MM.1S (cell line): ENCODE measurements around the gene FAM107B.

Source experiments
- DNase-seq: peaks from one replicate; pipeline ENCODE4 v3.0.0-alpha.2; 2015
- H2AFZ ChIP-seq: fragments of 300-600 bp; sonication (generic); 2 replicates; pipeline ENCODE4 v1.6.0; 2016; ENCODE audit warnings: antibody characterized with exemption, low read length
- H3F3A ChIP-seq: fragments of 300-600 bp; sonication (generic); 2 replicates; pipeline ENCODE4 v1.6.1; 2016; ENCODE audit warnings: mild to moderate bottlenecking, antibody characterized with exemption, low read length, moderate library complexity, mixed read lengths; ENCODE audit not compliant: insufficient read depth
- H3K27ac ChIP-seq: fragments of 300-600 bp; sonication (generic); 2 replicates; pipeline ENCODE4 v1.5.1; 2016; ENCODE audit warnings: mild to moderate bottlenecking, low read length
- H3K27me3 ChIP-seq: fragments of 300-600 bp; sonication (generic); replicated peaks from 2 replicates; pipeline ENCODE4 v1.6.0; 2016; ENCODE audit warnings: low read length; ENCODE audit not compliant: insufficient read depth
- H3K36me3 ChIP-seq: fragments of 300-600 bp; sonication (generic); replicated peaks from 2 replicates; pipeline ENCODE4 v1.6.1; 2016; ENCODE audit warnings: mild to moderate bottlenecking, low read length, mixed read lengths; ENCODE audit not compliant: insufficient read depth
- H3K4me1 ChIP-seq: fragments of 300-600 bp; sonication (generic); 2 replicates; pipeline ENCODE4 v1.6.1; 2016; ENCODE audit warnings: low read length, mixed read lengths
- H3K4me2 ChIP-seq: fragments of 300-600 bp; sonication (generic); 2 replicates; pipeline ENCODE4 v1.6.0; 2016; ENCODE audit warnings: low read depth, low read length
- H3K4me3 ChIP-seq: fragments of 300-600 bp; sonication (generic); 2 replicates; pipeline ENCODE4 v1.5.1; 2016; ENCODE audit warnings: low read length, mixed read lengths
- H3K79me2 ChIP-seq: fragments of 300-600 bp; sonication (generic); 2 replicates; pipeline ENCODE4 v1.6.1; 2016; ENCODE audit warnings: mixed run types, low read length, mixed read lengths
- H3K9ac ChIP-seq: fragments of 300-600 bp; sonication (generic); 2 replicates; pipeline ENCODE4 v1.6.1; 2016; ENCODE audit warnings: low read length, mixed read lengths
- H3K9me2 ChIP-seq: fragments of 300-600 bp; sonication (generic); replicated peaks from 2 replicates; pipeline ENCODE4 v1.6.1; 2016; ENCODE audit warnings: mild to moderate bottlenecking, low read length, mixed read lengths; ENCODE audit not compliant: insufficient read depth
- H3K9me3 ChIP-seq: fragments of 300-600 bp; sonication (generic); replicated peaks from 2 replicates; pipeline ENCODE4 v1.6.1; 2016; ENCODE audit warnings: mild to moderate bottlenecking, low read length, mixed read lengths; ENCODE audit not compliant: insufficient read depth
- H4K20me1 ChIP-seq: fragments of 300-600 bp; sonication (generic); 2 replicates; pipeline ENCODE4 v1.6.1; 2016; ENCODE audit warnings: mild to moderate bottlenecking, low read length, moderate library complexity, mixed read lengths; ENCODE audit not compliant: insufficient read depth
- EZH2 ChIP-seq: fragments of 300-600 bp; sonication (generic); optimal IDR thresholded peaks from 2 replicates; pipeline ENCODE3; 2017; ENCODE audit warnings: low read depth, mild to moderate bottlenecking, antibody characterized with exemption, low read length, mixed read lengths
- EZH2phosphoT487 ChIP-seq: fragments of 300-600 bp; sonication (generic); IDR thresholded peaks from 2 replicates; pipeline ENCODE4 v1.6.1; 2018; ENCODE audit warnings: antibody characterized with exemption, low read length
- TF ChIP-seq, protein P1 (sequence below): fragments of 300-600 bp; sonication (generic); IDR thresholded peaks from 2 replicates; pipeline ENCODE4 v1.5.1; 2016; ENCODE audit warnings: antibody characterized with exemption, low read length, mixed read lengths

FAM107B gene

DNA sequence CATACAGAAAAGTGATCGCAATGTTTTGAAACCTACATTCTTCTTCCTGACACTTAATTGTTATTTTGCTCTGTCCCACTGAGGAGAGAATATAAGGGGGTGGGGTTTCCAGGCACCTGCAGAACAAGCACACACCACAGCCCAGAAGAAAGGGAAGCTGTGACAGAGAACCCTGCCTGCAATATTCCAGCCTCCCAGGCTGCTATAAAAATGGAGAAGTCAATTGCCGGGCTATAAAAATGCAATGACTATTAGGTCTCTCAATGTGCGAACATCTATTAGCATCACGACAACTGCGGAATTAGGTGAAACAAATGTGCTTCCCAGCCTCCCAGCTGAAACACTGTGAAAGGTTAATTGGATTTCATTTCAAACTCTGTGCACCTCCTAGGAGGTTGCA, 298.7 kb downstream of the FAM107B start:
- Histone ChIP-seq H3K9me2 (no peaks in the 10 kb centered on the region), H3K36me3 (no peaks in the 10 kb centered on the region), H2AFZ (no peak overlapping the region), H3K4me1 (peaks cover 9% of the 10 kb centered on the region), H3F3A (no peaks in the 10 kb centered on the region), H3K9ac (no peak overlapping the region), H3K27ac (no peak overlapping the region), H3K9me3 (no peaks in the 10 kb centered on the region), H3K79me2 (no peaks in the 10 kb centered on the region), H3K4me2 (no peak overlapping the region), H3K4me3 (no peak overlapping the region), H4K20me1 (no peaks in the 10 kb centered on the region), H3K27me3 (no peaks in the 10 kb centered on the region)
- no peak for DNase-seq
- TF ChIP-seq, protein P1, sequence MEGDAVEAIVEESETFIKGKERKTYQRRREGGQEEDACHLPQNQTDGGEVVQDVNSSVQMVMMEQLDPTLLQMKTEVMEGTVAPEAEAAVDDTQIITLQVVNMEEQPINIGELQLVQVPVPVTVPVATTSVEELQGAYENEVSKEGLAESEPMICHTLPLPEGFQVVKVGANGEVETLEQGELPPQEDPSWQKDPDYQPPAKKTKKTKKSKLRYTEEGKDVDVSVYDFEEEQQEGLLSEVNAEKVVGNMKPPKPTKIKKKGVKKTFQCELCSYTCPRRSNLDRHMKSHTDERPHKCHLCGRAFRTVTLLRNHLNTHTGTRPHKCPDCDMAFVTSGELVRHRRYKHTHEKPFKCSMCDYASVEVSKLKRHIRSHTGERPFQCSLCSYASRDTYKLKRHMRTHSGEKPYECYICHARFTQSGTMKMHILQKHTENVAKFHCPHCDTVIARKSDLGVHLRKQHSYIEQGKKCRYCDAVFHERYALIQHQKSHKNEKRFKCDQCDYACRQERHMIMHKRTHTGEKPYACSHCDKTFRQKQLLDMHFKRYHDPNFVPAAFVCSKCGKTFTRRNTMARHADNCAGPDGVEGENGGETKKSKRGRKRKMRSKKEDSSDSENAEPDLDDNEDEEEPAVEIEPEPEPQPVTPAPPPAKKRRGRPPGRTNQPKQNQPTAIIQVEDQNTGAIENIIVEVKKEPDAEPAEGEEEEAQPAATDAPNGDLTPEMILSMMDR = no peak
- no peak for TF ChIP-seq EZH2
- TF ChIP-seq EZH2phosphoT487 = no peak

DNA sequence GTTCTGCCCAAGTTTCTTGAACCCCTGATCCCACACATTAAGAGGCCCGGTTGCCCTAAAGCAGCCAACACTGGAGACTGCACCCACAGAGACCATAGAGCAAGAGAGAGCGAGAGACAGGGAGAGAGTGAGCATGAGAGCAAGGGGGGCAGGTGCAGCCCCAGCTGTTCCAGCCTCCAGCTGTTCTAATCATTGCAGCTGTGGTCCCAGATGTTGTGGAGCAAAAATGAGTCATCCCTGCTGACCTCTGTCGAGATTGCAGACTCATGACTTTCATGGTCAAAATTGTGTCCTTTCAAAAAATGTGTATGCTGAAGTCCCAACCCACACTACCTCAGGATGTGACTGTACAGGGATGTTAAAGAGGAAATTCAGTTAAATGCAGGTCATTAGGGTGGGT, 300.0 kb downstream of the FAM107B start:
- peak; percentile 54 for DNase-seq
- no peaks in the 10 kb centered on the region for H4K20me1 ChIP-seq
- no peak overlapping the region for H3K4me2 ChIP-seq
- H3K79me2 ChIP-seq = no peaks in the 10 kb centered on the region
- H3K9me3 ChIP-seq = no peaks in the 10 kb centered on the region
- peaks cover 9% of the 10 kb centered on the region for H3K4me1 ChIP-seq
- no peak overlapping the region for H3K4me3 ChIP-seq
- H3F3A ChIP-seq = no peaks in the 10 kb centered on the region
- peak overlapping the region; percentile 31; the same call in 1 of the 2 replicates for H3K27ac ChIP-seq
- H3K9ac ChIP-seq = no peak overlapping the region
- TF ChIP-seq EZH2phosphoT487 (no peak), EZH2 (no peak)
- no peaks in the 10 kb centered on the region for H3K27me3 ChIP-seq
- H3K9me2 ChIP-seq = no peaks in the 10 kb centered on the region
- no peaks in the 10 kb centered on the region for H3K36me3 ChIP-seq
- H2AFZ ChIP-seq = no peak overlapping the region

DNA sequence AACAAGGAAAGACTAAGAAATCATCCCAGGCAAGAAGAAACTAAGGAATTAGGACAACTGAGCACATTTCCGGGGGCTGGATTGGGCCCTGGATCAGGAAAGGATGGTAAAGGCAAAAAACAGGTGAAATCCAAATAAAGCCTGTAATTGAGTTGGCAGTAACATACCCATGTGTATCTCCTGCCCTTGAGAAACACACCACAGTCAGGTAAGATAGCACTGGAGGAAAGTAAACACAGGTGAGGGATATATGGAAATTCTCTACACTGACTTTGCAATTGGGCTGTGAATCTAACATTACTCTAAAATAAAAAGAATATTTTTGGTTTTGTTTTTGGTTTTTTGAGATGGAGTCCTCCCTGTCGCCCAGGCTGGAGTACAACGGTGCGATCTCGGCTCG, 303.8 kb downstream of the FAM107B start:
- no peak overlapping the region for H3K4me2 ChIP-seq
- TF ChIP-seq EZH2phosphoT487 (no peak), EZH2 (no peak)
- TF ChIP-seq, protein P1 = no peak

DNA sequence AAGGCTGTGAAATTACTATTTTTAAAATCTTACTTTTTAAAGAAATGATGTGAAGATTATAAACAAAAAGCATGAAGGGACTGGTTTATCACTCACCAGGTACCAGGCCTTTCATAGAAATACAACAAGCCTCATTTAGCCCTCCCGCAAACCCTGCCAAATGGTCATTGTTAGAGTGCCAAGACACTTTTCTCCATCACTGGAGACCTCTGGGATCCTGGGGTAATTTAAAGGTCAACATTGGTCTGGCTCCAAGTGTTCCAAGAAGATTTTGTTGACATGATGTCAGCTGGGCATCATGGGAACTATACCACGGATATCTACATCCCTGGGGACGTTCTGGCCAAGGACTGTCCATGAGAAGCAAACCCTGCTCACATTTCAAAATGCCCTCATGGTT, 306.0 kb downstream of the FAM107B start:
- TF ChIP-seq EZH2phosphoT487 (no peak), EZH2 (no peak)
- TF ChIP-seq, protein P1 = no peak
- H3F3A ChIP-seq = no peaks in the 10 kb centered on the region

More for the DNA sequence above, 303.8 kb downstream of the FAM107B start:
- Histone ChIP-seq H3K79me2 (no peaks in the 10 kb centered on the region), H3K36me3 (no peaks in the 10 kb centered on the region), H3K4me1 (peaks cover 9% of the 10 kb centered on the region), H3K4me3 (no peak overlapping the region), H3F3A (no peaks in the 10 kb centered on the region), H3K9ac (no peak overlapping the region), H4K20me1 (no peaks in the 10 kb centered on the region), H3K27ac (no peak overlapping the region), H3K9me2 (no peaks in the 10 kb centered on the region), H2AFZ (no peak overlapping the region), H3K9me3 (no peaks in the 10 kb centered on the region), H3K27me3 (no peaks in the 10 kb centered on the region)
- no peak for DNase-seq

More for the DNA sequence above, 306.0 kb downstream of the FAM107B start:
- no peaks in the 10 kb centered on the region for H4K20me1 ChIP-seq
- no peak overlapping the region for H3K4me2 ChIP-seq
- no peaks in the 10 kb centered on the region for H3K79me2 ChIP-seq
- H3K9me2 ChIP-seq = no peaks in the 10 kb centered on the region
- H2AFZ ChIP-seq = no peak overlapping the region
- H3K9me3 ChIP-seq = no peaks in the 10 kb centered on the region
- H3K27me3 ChIP-seq = no peaks in the 10 kb centered on the region
- no peak overlapping the region for H3K27ac ChIP-seq
- H3K9ac ChIP-seq = no peak overlapping the region
- H3K4me1 ChIP-seq = no peaks in the 10 kb centered on the region
- H3K36me3 ChIP-seq = no peaks in the 10 kb centered on the region
- no peak overlapping the region for H3K4me3 ChIP-seq
- DNase-seq = no peak
